ENCODE data around the gene MEGF6.

- TF ChIP-seq CTCF (IDR thresholded peaks at IDR 0.05; ENCODE audit: insufficient read depth, low read length) (no peak), POLR2AphosphoS5 (IDR thresholded peaks at IDR 0.05; ENCODE audit: low read depth) (no peak), GABPA (IDR thresholded peaks at IDR 0.05; ENCODE audit: low read depth) (no peak), SPI1 (IDR thresholded peaks at IDR 0.05; ENCODE audit: borderline replicate concordance, low read depth) (no peak)
- TF ChIP-seq, protein P1, sequence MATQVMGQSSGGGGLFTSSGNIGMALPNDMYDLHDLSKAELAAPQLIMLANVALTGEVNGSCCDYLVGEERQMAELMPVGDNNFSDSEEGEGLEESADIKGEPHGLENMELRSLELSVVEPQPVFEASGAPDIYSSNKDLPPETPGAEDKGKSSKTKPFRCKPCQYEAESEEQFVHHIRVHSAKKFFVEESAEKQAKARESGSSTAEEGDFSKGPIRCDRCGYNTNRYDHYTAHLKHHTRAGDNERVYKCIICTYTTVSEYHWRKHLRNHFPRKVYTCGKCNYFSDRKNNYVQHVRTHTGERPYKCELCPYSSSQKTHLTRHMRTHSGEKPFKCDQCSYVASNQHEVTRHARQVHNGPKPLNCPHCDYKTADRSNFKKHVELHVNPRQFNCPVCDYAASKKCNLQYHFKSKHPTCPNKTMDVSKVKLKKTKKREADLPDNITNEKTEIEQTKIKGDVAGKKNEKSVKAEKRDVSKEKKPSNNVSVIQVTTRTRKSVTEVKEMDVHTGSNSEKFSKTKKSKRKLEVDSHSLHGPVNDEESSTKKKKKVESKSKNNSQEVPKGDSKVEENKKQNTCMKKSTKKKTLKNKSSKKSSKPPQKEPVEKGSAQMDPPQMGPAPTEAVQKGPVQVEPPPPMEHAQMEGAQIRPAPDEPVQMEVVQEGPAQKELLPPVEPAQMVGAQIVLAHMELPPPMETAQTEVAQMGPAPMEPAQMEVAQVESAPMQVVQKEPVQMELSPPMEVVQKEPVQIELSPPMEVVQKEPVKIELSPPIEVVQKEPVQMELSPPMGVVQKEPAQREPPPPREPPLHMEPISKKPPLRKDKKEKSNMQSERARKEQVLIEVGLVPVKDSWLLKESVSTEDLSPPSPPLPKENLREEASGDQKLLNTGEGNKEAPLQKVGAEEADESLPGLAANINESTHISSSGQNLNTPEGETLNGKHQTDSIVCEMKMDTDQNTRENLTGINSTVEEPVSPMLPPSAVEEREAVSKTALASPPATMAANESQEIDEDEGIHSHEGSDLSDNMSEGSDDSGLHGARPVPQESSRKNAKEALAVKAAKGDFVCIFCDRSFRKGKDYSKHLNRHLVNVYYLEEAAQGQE (IDR thresholded peaks at IDR 0.05; ENCODE audit: insufficient replicate concordance, low read depth), result no peak
Measured at GRCh38 chr1:3456449-3456963, 154.8 kb downstream of the MEGF6 start.
